Muscle layer of colon (tissue), 2 donors: ENCODE data around the gene STIL.
"Not testable (repeated sequence)": the region's sequence is repeated elsewhere in the genome, so short reads cannot be mapped to it uniquely, and the experiment has no call there.

Source experiments
- H3K27ac ChIP-seq: one replicate; pipeline ENCODE4 v1.7.0; 2013; ENCODE audit warnings: low read depth, mild to moderate bottlenecking, low read length, moderate library complexity
- H3K27me3 ChIP-seq, 2 donors: one replicate each; pipeline ENCODE4 v1.7.0; 2013; ENCODE audit warnings: low read length in 2 of 2, mild to moderate bottlenecking in 2 of 2; ENCODE audit not compliant: insufficient read depth in 2 of 2, control insufficient read depth in 1 of 2
- H3K36me3 ChIP-seq: one replicate; pipeline ENCODE4 v1.7.0; 2013; ENCODE audit warnings: mild to moderate bottlenecking, low read length; ENCODE audit not compliant: insufficient read depth
- H3K4me1 ChIP-seq: one replicate; pipeline ENCODE4 v1.7.0; 2013; ENCODE audit warnings: mild to moderate bottlenecking, low read length; ENCODE audit not compliant: insufficient read depth
- H3K4me3 ChIP-seq, 2 donors: one replicate each; pipeline ENCODE4 v1.7.0; 2013; ENCODE audit warnings: low read length in 2 of 2, low read depth in 1 of 2, mild to moderate bottlenecking in 1 of 2, moderate library complexity in 1 of 2
- H3K9ac ChIP-seq: one replicate; pipeline ENCODE4 v1.7.0; 2013; ENCODE audit warnings: low read length
- H3K9me3 ChIP-seq: one replicate; pipeline ENCODE4 v1.7.0; 2013; ENCODE audit warnings: mild to moderate bottlenecking, low read length
- donor health status: abdominal sarcoma.
- donor health status: Adenocarcinoma of cecum.

The STIL gene

DNA sequence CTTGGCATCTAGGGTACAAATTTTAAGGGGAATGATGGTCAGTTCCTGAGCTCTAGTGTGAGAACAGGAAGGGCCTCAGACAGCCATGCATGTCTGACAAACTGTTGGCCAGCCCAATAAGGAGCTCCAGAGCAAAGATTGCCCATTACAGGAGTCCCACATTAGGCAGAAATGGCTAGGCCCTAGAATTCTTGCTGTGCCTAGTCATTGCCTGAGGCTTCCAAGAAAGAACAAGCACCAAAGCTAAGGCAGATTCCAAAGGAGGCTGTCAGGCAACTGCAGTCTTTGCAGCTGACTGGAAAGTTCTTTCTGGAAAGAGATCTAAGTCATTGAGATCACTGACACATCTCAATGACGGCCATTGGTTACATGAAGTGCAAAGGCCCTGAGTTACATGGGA, 3.9 kb upstream of the STIL start:
- H3K27ac ChIP-seq: no peak overlapping the region
- H3K9me3 ChIP-seq: no peaks in the 10 kb centered on the region
- no peak overlapping the region for H3K9ac ChIP-seq
- H3K27me3 ChIP-seq: no peaks in the 10 kb centered on the region
- H3K4me1 ChIP-seq: peaks cover 7% of the 10 kb centered on the region
- H3K4me3 ChIP-seq: no peak overlapping the region
- no peaks in the 10 kb centered on the region for H3K36me3 ChIP-seq

- peaks cover 7% of the 10 kb centered on the region for H3K4me1 ChIP-seq
- H3K36me3 ChIP-seq: no peaks in the 10 kb centered on the region
- no peak overlapping the region for H3K4me3 ChIP-seq
- H3K9ac ChIP-seq: no peak overlapping the region
- no peaks in the 10 kb centered on the region for H3K27me3 ChIP-seq
- H3K27ac ChIP-seq: no peak overlapping the region
- H3K9me3 ChIP-seq: no peaks in the 10 kb centered on the region
These were observed 4.5 kb downstream of the STIL start for GRCh38 chr1:47309427-47309826.

GRCh38 chr1:47302472-47302871, 11.5 kb downstream of the STIL start:
- no peaks in the 10 kb centered on the region for H3K36me3 ChIP-seq
- H3K4me1 ChIP-seq: no peaks in the 10 kb centered on the region
- H3K9me3 ChIP-seq: no peaks in the 10 kb centered on the region
- H3K4me3 ChIP-seq: no peak overlapping the region
- no peak overlapping the region for H3K9ac ChIP-seq
- H3K27me3 ChIP-seq: no peaks in the 10 kb centered on the region
- no peak overlapping the region for H3K27ac ChIP-seq

DNA sequence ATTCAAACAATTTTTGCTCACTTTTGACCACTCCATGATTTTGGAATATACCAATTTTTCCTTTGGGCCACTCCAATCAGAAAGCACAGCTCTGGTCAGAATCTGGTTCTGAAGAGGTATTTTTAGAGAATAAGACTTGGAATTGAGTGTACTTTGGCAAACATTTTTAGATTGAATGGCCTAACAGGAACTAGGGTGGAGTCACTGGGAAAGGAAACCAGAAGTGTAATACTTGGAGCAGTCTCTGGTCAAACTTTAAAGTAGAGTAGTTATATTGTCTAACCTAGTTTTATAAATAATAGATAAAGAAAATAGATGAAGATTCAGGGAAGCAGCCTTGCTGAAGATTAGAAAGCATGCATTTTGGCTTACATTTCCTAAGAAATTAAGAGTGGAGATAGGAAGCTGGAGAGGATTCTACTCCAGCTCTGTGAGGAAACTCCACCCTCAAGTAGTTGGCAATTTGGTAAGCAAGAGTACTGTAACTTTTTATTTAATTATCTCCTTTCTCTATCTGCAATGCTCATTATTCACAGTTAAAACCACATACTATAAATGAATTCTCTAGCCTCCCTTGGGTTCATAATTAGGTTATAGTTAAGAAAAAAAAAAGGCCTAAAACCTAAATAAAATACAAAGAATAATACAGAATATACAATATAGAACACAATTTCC, 15.8 kb downstream of the STIL start:
- Histone ChIP-seq H3K4me3 (no peak overlapping the region), H3K36me3 (no peaks in the 10 kb centered on the region), H3K4me1 (no peaks in the 10 kb centered on the region), H3K27ac (no peak overlapping the region), H3K27me3 (no peaks in the 10 kb centered on the region), H3K9me3 (no peaks in the 10 kb centered on the region), H3K9ac (no peak overlapping the region)

DNA sequence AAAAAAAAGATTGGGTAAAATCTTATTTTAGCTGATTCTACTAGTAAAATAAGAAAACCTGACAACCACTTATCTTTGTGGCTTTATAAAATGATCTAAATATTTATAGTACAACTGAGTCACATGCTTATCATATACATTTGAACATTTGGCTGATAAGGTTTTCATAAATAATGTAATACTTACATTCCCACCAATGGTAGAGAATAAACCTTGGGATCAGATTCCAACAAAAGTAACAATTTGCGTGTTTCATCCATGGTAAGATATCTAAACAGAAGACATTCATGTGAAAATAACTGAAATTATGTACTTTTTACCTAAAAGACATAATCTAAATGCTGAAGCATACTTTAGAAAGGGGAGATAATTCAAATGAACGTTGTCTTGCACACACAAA, 18.4 kb downstream of the STIL start:
- Histone ChIP-seq H3K9me3 (no peaks in the 10 kb centered on the region), H3K27me3 (no peaks in the 10 kb centered on the region), H3K36me3 (no peaks in the 10 kb centered on the region), H3K4me3 (no peak overlapping the region), H3K27ac (no peak overlapping the region), H3K9ac (no peak overlapping the region), H3K4me1 (no peaks in the 10 kb centered on the region)

GRCh38 chr1:47294863-47295262, 19.1 kb downstream of the STIL start:
- H3K27me3 ChIP-seq, H3K9ac ChIP-seq, H3K4me1 ChIP-seq, H3K9me3 ChIP-seq, H3K27ac ChIP-seq, H3K36me3 ChIP-seq, H3K4me3 ChIP-seq: not testable (repeated sequence)

- not testable (repeated sequence) for H3K9ac ChIP-seq, H3K36me3 ChIP-seq, H3K27ac ChIP-seq, H3K27me3 ChIP-seq, H3K4me3 ChIP-seq, H3K4me1 ChIP-seq, H3K9me3 ChIP-seq
These were observed 25.8 kb downstream of the STIL start for GRCh38 chr1:47288116-47288515.

- Histone ChIP-seq H3K9me3 (no peaks in the 10 kb centered on the region), H3K4me1 (no peaks in the 10 kb centered on the region), H3K9ac (no peak overlapping the region), H3K27ac (no peak overlapping the region), H3K4me3 (no peak overlapping the region), H3K36me3 (no peaks in the 10 kb centered on the region), H3K27me3 (no peaks in the 10 kb centered on the region)
These were observed 33.8 kb downstream of the STIL start for GRCh38 chr1:47280142-47280541.

DNA sequence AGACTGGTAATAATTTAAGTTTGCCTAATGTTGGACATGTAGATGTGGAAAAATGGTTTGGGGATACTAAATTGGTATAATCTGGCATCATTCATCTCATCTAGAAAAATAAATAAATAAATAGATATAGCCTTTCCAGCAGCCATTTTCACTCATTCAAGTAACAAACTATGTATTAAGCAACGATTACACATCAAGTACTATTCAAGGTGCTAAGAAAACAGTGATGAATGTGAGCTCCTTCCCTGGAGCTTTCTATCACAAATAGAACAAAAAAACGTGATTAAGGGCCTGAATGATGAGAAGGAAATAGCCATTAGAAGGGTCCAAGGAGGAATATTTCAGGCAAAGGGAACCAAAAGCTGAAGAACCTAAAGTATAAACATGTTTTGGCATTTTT, 37.1 kb downstream of the STIL start:
- no peaks in the 10 kb centered on the region for H3K9me3 ChIP-seq
- H3K36me3 ChIP-seq: no peaks in the 10 kb centered on the region
- no peak overlapping the region for H3K9ac ChIP-seq
- H3K27ac ChIP-seq: no peak overlapping the region
- H3K4me3 ChIP-seq: no peak overlapping the region
- H3K27me3 ChIP-seq: no peaks in the 10 kb centered on the region
- peaks cover 6% of the 10 kb centered on the region for H3K4me1 ChIP-seq

GRCh38 chr1:47275811-47276210, 38.1 kb downstream of the STIL start:
- not testable (repeated sequence) for H3K9me3 ChIP-seq, H3K4me1 ChIP-seq, H3K27me3 ChIP-seq, H3K27ac ChIP-seq, H3K9ac ChIP-seq, H3K36me3 ChIP-seq, H3K4me3 ChIP-seq

DNA sequence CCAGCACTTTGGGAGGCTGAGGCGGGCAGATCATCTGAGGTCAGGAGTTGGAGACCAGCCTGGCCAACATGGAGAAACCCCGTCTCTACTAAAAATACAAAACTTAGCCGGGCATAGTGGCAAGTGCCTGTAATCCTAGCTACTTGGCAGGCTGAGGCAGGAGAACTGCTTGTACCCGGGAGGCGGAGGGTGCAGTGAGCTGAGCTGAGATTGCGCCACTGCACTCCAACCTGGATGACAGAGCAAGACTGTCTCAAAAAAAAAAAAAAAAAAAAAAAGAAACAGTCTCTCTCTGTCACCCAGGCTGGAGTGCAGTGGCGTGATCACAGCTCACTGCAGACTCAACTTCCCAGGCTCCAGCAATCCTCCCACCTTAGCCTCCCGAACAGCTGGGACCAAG, 48.4 kb downstream of the STIL start:
- H3K4me3 ChIP-seq, H3K4me1 ChIP-seq, H3K27me3 ChIP-seq, H3K9me3 ChIP-seq, H3K36me3 ChIP-seq, H3K27ac ChIP-seq, H3K9ac ChIP-seq: not testable (repeated sequence)

GRCh38 chr1:47262787-47263413, 51.0 kb downstream of the STIL start:
- H3K36me3 ChIP-seq: no peaks in the 10 kb centered on the region
- no peaks in the 10 kb centered on the region for H3K9me3 ChIP-seq
- H3K4me3 ChIP-seq: no peak overlapping the region
- no peak overlapping the region for H3K9ac ChIP-seq
- no peaks in the 10 kb centered on the region for H3K4me1 ChIP-seq
- no peak overlapping the region for H3K27ac ChIP-seq
- no peaks in the 10 kb centered on the region for H3K27me3 ChIP-seq
